ENCODE measurements around the gene TTYH3. TPM values are rescaled to one million over a fixed set of nuclear protein-coding genes. Genes with fewer than 3 reads are reported as not detected.

TTYH3 gene
- total and polyA plus RNA-seq, 2 of the 13 experiments (the other 11 are each of a cell fraction or from before 2014, with no cell fraction given): 26.3 to 50.0 TPM

- no peak for TF ChIP-seq ZNF576 (CRISPR knock-in tag; IDR thresholded peaks at IDR 0.05)
- TF ChIP-seq, protein P1, sequence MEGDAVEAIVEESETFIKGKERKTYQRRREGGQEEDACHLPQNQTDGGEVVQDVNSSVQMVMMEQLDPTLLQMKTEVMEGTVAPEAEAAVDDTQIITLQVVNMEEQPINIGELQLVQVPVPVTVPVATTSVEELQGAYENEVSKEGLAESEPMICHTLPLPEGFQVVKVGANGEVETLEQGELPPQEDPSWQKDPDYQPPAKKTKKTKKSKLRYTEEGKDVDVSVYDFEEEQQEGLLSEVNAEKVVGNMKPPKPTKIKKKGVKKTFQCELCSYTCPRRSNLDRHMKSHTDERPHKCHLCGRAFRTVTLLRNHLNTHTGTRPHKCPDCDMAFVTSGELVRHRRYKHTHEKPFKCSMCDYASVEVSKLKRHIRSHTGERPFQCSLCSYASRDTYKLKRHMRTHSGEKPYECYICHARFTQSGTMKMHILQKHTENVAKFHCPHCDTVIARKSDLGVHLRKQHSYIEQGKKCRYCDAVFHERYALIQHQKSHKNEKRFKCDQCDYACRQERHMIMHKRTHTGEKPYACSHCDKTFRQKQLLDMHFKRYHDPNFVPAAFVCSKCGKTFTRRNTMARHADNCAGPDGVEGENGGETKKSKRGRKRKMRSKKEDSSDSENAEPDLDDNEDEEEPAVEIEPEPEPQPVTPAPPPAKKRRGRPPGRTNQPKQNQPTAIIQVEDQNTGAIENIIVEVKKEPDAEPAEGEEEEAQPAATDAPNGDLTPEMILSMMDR (CRISPR knock-in tag; IDR thresholded peaks at IDR 0.05): peak; percentile 19; the same call in 1 of the 2 replicates
- peak; percentile 71; the same call in 1 of the 2 replicates for TF ChIP-seq ZNF275 (CRISPR knock-in tag; IDR thresholded peaks at IDR 0.05; ENCODE audit: borderline replicate concordance)
- no peak for TF ChIP-seq ZNF3 (CRISPR knock-in tag; IDR thresholded peaks at IDR 0.05)
- TF ChIP-seq ZNF570 (CRISPR knock-in tag; IDR thresholded peaks at IDR 0.05; ENCODE audit: borderline replicate concordance): no peak
- TF ChIP-seq SALL1 (CRISPR knock-in tag; IDR thresholded peaks at IDR 0.05): peak; percentile 95
- TF ChIP-seq, protein P2, sequence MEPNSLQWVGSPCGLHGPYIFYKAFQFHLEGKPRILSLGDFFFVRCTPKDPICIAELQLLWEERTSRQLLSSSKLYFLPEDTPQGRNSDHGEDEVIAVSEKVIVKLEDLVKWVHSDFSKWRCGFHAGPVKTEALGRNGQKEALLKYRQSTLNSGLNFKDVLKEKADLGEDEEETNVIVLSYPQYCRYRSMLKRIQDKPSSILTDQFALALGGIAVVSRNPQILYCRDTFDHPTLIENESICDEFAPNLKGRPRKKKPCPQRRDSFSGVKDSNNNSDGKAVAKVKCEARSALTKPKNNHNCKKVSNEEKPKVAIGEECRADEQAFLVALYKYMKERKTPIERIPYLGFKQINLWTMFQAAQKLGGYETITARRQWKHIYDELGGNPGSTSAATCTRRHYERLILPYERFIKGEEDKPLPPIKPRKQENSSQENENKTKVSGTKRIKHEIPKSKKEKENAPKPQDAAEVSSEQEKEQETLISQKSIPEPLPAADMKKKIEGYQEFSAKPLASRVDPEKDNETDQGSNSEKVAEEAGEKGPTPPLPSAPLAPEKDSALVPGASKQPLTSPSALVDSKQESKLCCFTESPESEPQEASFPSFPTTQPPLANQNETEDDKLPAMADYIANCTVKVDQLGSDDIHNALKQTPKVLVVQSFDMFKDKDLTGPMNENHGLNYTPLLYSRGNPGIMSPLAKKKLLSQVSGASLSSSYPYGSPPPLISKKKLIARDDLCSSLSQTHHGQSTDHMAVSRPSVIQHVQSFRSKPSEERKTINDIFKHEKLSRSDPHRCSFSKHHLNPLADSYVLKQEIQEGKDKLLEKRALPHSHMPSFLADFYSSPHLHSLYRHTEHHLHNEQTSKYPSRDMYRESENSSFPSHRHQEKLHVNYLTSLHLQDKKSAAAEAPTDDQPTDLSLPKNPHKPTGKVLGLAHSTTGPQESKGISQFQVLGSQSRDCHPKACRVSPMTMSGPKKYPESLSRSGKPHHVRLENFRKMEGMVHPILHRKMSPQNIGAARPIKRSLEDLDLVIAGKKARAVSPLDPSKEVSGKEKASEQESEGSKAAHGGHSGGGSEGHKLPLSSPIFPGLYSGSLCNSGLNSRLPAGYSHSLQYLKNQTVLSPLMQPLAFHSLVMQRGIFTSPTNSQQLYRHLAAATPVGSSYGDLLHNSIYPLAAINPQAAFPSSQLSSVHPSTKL (CRISPR knock-in tag; IDR thresholded peaks at IDR 0.05): peak; percentile 87
- TF ChIP-seq NONO (IDR thresholded peaks at IDR 0.05): no peak
- peak; percentile 85 for TF ChIP-seq NONO (CRISPR knock-in tag; conservative IDR thresholded peaks at IDR 0.05)
- 0 out of 2 replicates have a peak, but pooled peaks have one; percentile 67 for TF ChIP-seq RNF219 (CRISPR knock-in tag; IDR thresholded peaks at IDR 0.05)
- TF ChIP-seq ZBTB20 (CRISPR knock-in tag; IDR thresholded peaks at IDR 0.05; ENCODE audit: borderline replicate concordance, low read depth): peak; percentile 94; the same call in 1 of the 2 replicates
- TF ChIP-seq FOXJ3 (CRISPR knock-in tag; IDR thresholded peaks at IDR 0.05; ENCODE audit: borderline replicate concordance): peak; percentile 83; the same call in 1 of the 2 replicates
Measured at GRCh38 chr7:2638224-2638991, 6.6 kb downstream of the TTYH3 start (continued).

Data from HepG2 (cell line).